HL-60 (cell line): Measurements from ENCODE around the gene SYCP2.

Experiments
- GABPA ChIP-seq: IDR thresholded peaks from 2 replicates; pipeline ENCODE4 v1.6.1; 2012; ENCODE audit warnings: low read depth
- POLR2AphosphoS5 ChIP-seq: IDR thresholded peaks from 2 replicates; pipeline ENCODE4 v1.6.1; 2012; ENCODE audit warnings: low read depth
- SPI1 ChIP-seq: IDR thresholded peaks from 2 replicates; pipeline ENCODE4 v1.6.1; 2012; ENCODE audit warnings: low read depth, mild to moderate bottlenecking, borderline replicate concordance
- TF ChIP-seq, protein P1 (sequence below): IDR thresholded peaks from one replicate; pipeline ENCODE4 v1.5.1; 2011; ENCODE audit warnings: low read length, control low read depth, inconsistent platforms; ENCODE audit not compliant: insufficient read depth
- TF ChIP-seq, protein P2 (sequence below): IDR thresholded peaks from 2 replicates; pipeline ENCODE4 v1.6.1; 2012; ENCODE audit warnings: low read depth; ENCODE audit not compliant: insufficient replicate concordance

DNA sequence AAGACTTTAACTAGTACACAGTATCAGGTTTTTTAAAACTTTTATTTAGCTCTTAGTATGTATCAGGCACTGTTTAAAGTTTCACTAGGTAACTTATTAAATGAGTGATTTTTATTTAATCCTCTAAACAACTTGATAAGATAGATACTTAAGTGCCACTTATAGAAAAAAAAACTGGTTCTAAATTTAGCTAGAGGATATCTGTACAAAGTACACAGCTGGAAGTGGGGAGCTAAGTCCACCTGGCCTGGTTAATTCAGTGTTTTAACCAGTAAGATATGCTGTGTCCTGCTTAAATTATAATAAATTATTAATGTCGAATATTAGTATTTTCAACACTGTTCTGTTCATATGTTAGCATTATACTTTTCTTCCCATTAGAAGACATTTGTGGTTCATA lies 37.5 kb downstream of the SYCP2 start:
- TF ChIP-seq, protein P1, sequence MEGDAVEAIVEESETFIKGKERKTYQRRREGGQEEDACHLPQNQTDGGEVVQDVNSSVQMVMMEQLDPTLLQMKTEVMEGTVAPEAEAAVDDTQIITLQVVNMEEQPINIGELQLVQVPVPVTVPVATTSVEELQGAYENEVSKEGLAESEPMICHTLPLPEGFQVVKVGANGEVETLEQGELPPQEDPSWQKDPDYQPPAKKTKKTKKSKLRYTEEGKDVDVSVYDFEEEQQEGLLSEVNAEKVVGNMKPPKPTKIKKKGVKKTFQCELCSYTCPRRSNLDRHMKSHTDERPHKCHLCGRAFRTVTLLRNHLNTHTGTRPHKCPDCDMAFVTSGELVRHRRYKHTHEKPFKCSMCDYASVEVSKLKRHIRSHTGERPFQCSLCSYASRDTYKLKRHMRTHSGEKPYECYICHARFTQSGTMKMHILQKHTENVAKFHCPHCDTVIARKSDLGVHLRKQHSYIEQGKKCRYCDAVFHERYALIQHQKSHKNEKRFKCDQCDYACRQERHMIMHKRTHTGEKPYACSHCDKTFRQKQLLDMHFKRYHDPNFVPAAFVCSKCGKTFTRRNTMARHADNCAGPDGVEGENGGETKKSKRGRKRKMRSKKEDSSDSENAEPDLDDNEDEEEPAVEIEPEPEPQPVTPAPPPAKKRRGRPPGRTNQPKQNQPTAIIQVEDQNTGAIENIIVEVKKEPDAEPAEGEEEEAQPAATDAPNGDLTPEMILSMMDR = no peak
- TF ChIP-seq POLR2AphosphoS5 (no peak), GABPA (no peak), SPI1 (no peak)
- TF ChIP-seq, protein P2, sequence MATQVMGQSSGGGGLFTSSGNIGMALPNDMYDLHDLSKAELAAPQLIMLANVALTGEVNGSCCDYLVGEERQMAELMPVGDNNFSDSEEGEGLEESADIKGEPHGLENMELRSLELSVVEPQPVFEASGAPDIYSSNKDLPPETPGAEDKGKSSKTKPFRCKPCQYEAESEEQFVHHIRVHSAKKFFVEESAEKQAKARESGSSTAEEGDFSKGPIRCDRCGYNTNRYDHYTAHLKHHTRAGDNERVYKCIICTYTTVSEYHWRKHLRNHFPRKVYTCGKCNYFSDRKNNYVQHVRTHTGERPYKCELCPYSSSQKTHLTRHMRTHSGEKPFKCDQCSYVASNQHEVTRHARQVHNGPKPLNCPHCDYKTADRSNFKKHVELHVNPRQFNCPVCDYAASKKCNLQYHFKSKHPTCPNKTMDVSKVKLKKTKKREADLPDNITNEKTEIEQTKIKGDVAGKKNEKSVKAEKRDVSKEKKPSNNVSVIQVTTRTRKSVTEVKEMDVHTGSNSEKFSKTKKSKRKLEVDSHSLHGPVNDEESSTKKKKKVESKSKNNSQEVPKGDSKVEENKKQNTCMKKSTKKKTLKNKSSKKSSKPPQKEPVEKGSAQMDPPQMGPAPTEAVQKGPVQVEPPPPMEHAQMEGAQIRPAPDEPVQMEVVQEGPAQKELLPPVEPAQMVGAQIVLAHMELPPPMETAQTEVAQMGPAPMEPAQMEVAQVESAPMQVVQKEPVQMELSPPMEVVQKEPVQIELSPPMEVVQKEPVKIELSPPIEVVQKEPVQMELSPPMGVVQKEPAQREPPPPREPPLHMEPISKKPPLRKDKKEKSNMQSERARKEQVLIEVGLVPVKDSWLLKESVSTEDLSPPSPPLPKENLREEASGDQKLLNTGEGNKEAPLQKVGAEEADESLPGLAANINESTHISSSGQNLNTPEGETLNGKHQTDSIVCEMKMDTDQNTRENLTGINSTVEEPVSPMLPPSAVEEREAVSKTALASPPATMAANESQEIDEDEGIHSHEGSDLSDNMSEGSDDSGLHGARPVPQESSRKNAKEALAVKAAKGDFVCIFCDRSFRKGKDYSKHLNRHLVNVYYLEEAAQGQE = no peak
